HTR-8/SVneo (cell line): Measurements from ENCODE around the gene TFB2M.
A peak's percentile ranks its signal among the peaks of the same experiment; 100 is the strongest.

Experiments used
- DNase-seq: peaks from one replicate; pipeline ENCODE4 v3.0.0; 2011; ENCODE audit warnings: low spot score, mixed read lengths; ENCODE audit not compliant: insufficient read length
- FAIRE-seq: peaks from 2 replicates; lab custom pipeline; 2011; peaks lifted over from hg19 to GRCh38; lab: Jason Lieb, UNC

The TFB2M gene

GRCh38 chr1:246518456-246519205 is 47.4 kb downstream of the TFB2M start:
- DNase-seq = no peak
- FAIRE-seq = no peak

- DNase-seq (no peak), FAIRE-seq (no peak)
Measured at GRCh38 chr1:246517391-246517790, 48.7 kb downstream of the TFB2M start.

GRCh38 chr1:246516126-246516525 is 49.9 kb downstream of the TFB2M start:
- DNase-seq (no peak), FAIRE-seq (no peak)

GRCh38 chr1:246515390-246516005 is 50.6 kb downstream of the TFB2M start:
- no peak for FAIRE-seq

GRCh38 chr1:246513619-246514343 is 52.3 kb downstream of the TFB2M start:
- DNase-seq (no peak), FAIRE-seq (peak; percentile 31)

More at GRCh38 chr1:246515390-246516005, 50.6 kb downstream of the TFB2M start:
- no peak for DNase-seq

GRCh38 chr1:246513041-246513440 is 53.0 kb downstream of the TFB2M start:
- DNase-seq (no peak), FAIRE-seq (no peak)

GRCh38 chr1:246512635-246513034 is 53.4 kb downstream of the TFB2M start:
- no peak for FAIRE-seq
- DNase-seq = no peak

GRCh38 chr1:246512230-246512629 is 53.8 kb downstream of the TFB2M start:
- no peak for FAIRE-seq
- no peak for DNase-seq

- DNase-seq (no peak), FAIRE-seq (no peak)
Measured at GRCh38 chr1:246511203-246511602, 54.9 kb downstream of the TFB2M start.

GRCh38 chr1:246510147-246511030 is 55.7 kb downstream of the TFB2M start:
- no peak for DNase-seq
- FAIRE-seq = no peak

- peak; percentile 26 for FAIRE-seq
- no peak for DNase-seq
Measured at GRCh38 chr1:246508897-246509688, 57.0 kb downstream of the TFB2M start.

GRCh38 chr1:246506674-246507481 is 59.2 kb downstream of the TFB2M start, which contains the start of gene SMYD3:
TSS of gene SMYD3 (minus strand) at chr1:246507279.
- peak; percentile 96 for DNase-seq
- FAIRE-seq = peak; percentile 38

GRCh38 chr1:246506367-246506673 is 59.7 kb downstream of the TFB2M start:
- FAIRE-seq (no peak), DNase-seq (no peak)

GRCh38 chr1:246503341-246503740 is 62.7 kb downstream of the TFB2M start:
- no peak for FAIRE-seq
- peak; percentile 44 for DNase-seq

GRCh38 chr1:246497331-246497915 is 68.6 kb downstream of the TFB2M start:
- no peak for DNase-seq
- FAIRE-seq = no peak

- peak; percentile 81 for DNase-seq
- FAIRE-seq = peak; percentile 16
Measured at GRCh38 chr1:246492611-246493245, 73.3 kb downstream of the TFB2M start.

- FAIRE-seq = no peak
- no peak for DNase-seq
Measured at GRCh38 chr1:246491551-246492053, 74.5 kb downstream of the TFB2M start.
